OCI-LY3 (cell line): ENCODE measurements around the gene CTNNA3.

Source experiments
- CTCF ChIP-seq: fragments of 200-600, 300-600 bp; sonication (generic); IDR thresholded peaks from 2 replicates; pipeline ENCODE4 v1.5.1; 2014; ENCODE audit warnings: antibody characterized with exemption, low read length, low read depth
- EZH2phosphoT487 ChIP-seq: fragments of 200-600 bp; shearing (Covaris generic); IDR thresholded peaks from 2 replicates; pipeline ENCODE4 v1.6.1; 2018; ENCODE audit warnings: antibody characterized with exemption, mixed run types, low read depth

GRCh38 chr10:66505003-66505657, 1190.9 kb downstream of the CTNNA3 start:
- TF ChIP-seq CTCF (no peak), EZH2phosphoT487 (no peak)
